ENCODE results near the gene KDM7A. TPM values are rescaled to one million over a fixed set of nuclear protein-coding genes. Genes with fewer than 3 reads are reported as not detected.

The KDM7A gene
- total RNA-seq, 1 donor from 2014 or later: 5.3 TPM

- DNase-seq (ENCODE audit: low read depth, low spot score): no peak
Observed at GRCh38 chr7:140084142-140084655, 92.6 kb downstream of the KDM7A start.

GRCh38 chr7:140082770-140083169 lies 94.0 kb downstream of the KDM7A start:
- DNase-seq (ENCODE audit: low read depth, low spot score): no peak

- no peak for DNase-seq (ENCODE audit: low read depth, low spot score)
Observed at GRCh38 chr7:140081774-140082425, 94.9 kb downstream of the KDM7A start.

- DNase-seq (ENCODE audit: low read depth, low spot score): no peak
Observed at GRCh38 chr7:140080919-140081318, 95.9 kb downstream of the KDM7A start.

GRCh38 chr7:140079121-140079536 lies 97.7 kb downstream of the KDM7A start:
- no peak for DNase-seq (ENCODE audit: low read depth, low spot score)

GRCh38 chr7:140078392-140078791 lies 98.4 kb downstream of the KDM7A start:
- no peak for DNase-seq (ENCODE audit: low read depth, low spot score)

- DNase-seq (ENCODE audit: low read depth, low spot score): no peak
Observed at GRCh38 chr7:140074780-140075179, 102.0 kb downstream of the KDM7A start.

GRCh38 chr7:140070546-140070945 lies 106.2 kb downstream of the KDM7A start:
- DNase-seq (ENCODE audit: low read depth, low spot score): no peak

GRCh38 chr7:140069298-140069949 lies 107.4 kb downstream of the KDM7A start:
- no peak for DNase-seq (ENCODE audit: low read depth, low spot score)

- DNase-seq (ENCODE audit: low read depth, low spot score): no peak
Observed at GRCh38 chr7:140068033-140068432, 108.8 kb downstream of the KDM7A start.

GRCh38 chr7:140067052-140067451 lies 109.7 kb downstream of the KDM7A start:
- DNase-seq (ENCODE audit: low read depth, low spot score): no peak

GRCh38 chr7:140062528-140063299 lies 114.1 kb downstream of the KDM7A start, which contains the start of gene PARP12:
Gene PARP12, minus strand, starts transcription at chr7:140062951. Its CDS starts 104 bp downstream, at chr7:140062847.
- no peak for DNase-seq (ENCODE audit: low read depth, low spot score)

GRCh38 chr7:140062118-140062527 lies 114.7 kb downstream of the KDM7A start:
- DNase-seq (ENCODE audit: low read depth, low spot score): no peak

- no peak for DNase-seq (ENCODE audit: low read depth, low spot score)
Observed at GRCh38 chr7:140061607-140061930, 115.2 kb downstream of the KDM7A start.

- peak; percentile 70 for DNase-seq (ENCODE audit: low read depth, low spot score)
Observed at GRCh38 chr7:140060788-140061606, 115.8 kb downstream of the KDM7A start.

- no peak for DNase-seq (ENCODE audit: low read depth, low spot score)
Observed at GRCh38 chr7:140060243-140060630, 116.5 kb downstream of the KDM7A start.

GRCh38 chr7:140059273-140060242 lies 117.2 kb downstream of the KDM7A start:
- peak; percentile 87 for DNase-seq (ENCODE audit: low read depth, low spot score)

GRCh38 chr7:140058517-140058916 lies 118.3 kb downstream of the KDM7A start:
- DNase-seq (ENCODE audit: low read depth, low spot score): no peak

GRCh38 chr7:140057143-140057535 lies 119.6 kb downstream of the KDM7A start:
- no peak for DNase-seq (ENCODE audit: low read depth, low spot score)

All from pulmonary artery endothelial cell (primary cell).